HG03439 (cell line): Measurements from ENCODE around the gene CDR2L.
A peak's percentile ranks its signal among the peaks of the same experiment; 100 is the strongest.
"Not testable (repeated sequence)": the region's sequence is repeated elsewhere in the genome, so short reads cannot be mapped to it uniquely, and the experiment has no call there.

Experiments
- ATAC-seq: cut with Tn5 transposase; IDR thresholded peaks from one replicate; pipeline ENCODE4 v1.9.1; 2021; ENCODE audit warnings: mild to moderate bottlenecking, moderate library complexity; ENCODE audit not compliant: unreplicated experiment

Gene CDR2L

GRCh38 chr17:74981318-74981978, 6.0 kb upstream of the CDR2L start:
- no peak for ATAC-seq

GRCh38 chr17:74981979-74982662, 5.3 kb upstream of the CDR2L start:
- ATAC-seq, result no peak

- ATAC-seq, result not testable (repeated sequence)
Observed at GRCh38 chr17:74982663-74983313, 4.6 kb upstream of the CDR2L start.

GRCh38 chr17:74986206-74986576, 1.2 kb upstream of the CDR2L start:
- no peak for ATAC-seq

- ATAC-seq, result peak; percentile 39
Observed at GRCh38 chr17:74987909-74988711, 678 bp downstream of the CDR2L start.

- no peak for ATAC-seq
Observed at GRCh38 chr17:74990581-74991105, 3.2 kb downstream of the CDR2L start.

GRCh38 chr17:74992223-74992622, 4.8 kb downstream of the CDR2L start:
- no peak for ATAC-seq

- no peak for ATAC-seq
Observed at GRCh38 chr17:74994440-74994839, 7.0 kb downstream of the CDR2L start.

GRCh38 chr17:74995847-74996246, 8.4 kb downstream of the CDR2L start:
- ATAC-seq, result no peak

GRCh38 chr17:74998783-74999182, 11.4 kb downstream of the CDR2L start:
- no peak for ATAC-seq

GRCh38 chr17:74999523-74999922, 12.1 kb downstream of the CDR2L start:
- no peak for ATAC-seq

- ATAC-seq, result no peak
Observed at GRCh38 chr17:75001915-75002843, 14.7 kb downstream of the CDR2L start.

GRCh38 chr17:75003070-75003956, 15.9 kb downstream of the CDR2L start:
- no peak for ATAC-seq

GRCh38 chr17:75003957-75004355, 16.5 kb downstream of the CDR2L start:
- no peak for ATAC-seq

- no peak for ATAC-seq
Observed at GRCh38 chr17:75004371-75004770, 16.9 kb downstream of the CDR2L start.

GRCh38 chr17:75005291-75005690, 17.9 kb downstream of the CDR2L start:
- no peak for ATAC-seq

- not testable (repeated sequence) for ATAC-seq
Observed at GRCh38 chr17:75006084-75006483, 18.7 kb downstream of the CDR2L start.

GRCh38 chr17:75006653-75007052, 19.2 kb downstream of the CDR2L start:
- ATAC-seq, result no peak

- ATAC-seq, result no peak
Observed at GRCh38 chr17:75008373-75008772, 20.9 kb downstream of the CDR2L start.
